Liver (tissue), 9 donors: Measurements from ENCODE around the gene POMT2. TPM values are rescaled to one million over a fixed set of nuclear protein-coding genes. Genes with fewer than 3 reads are reported as not detected.

Experiments used
- DNase-seq: peaks from one replicate; pipeline ENCODE4 v3.0.0-alpha.2; 2017; ENCODE audit warnings: low spot score
- H3K27ac ChIP-seq, 2 donors: one replicate each; pipeline ENCODE4 v1.7.0; 2013; ENCODE audit warnings: inconsistent platforms in 2 of 2, low read length in 2 of 2, control low read depth in 1 of 2, low read depth in 1 of 2, mild to moderate bottlenecking in 1 of 2
- H3K27me3 ChIP-seq, 4 donors: one replicate each; pipeline versions ENCODE4 v1.6.1 to v1.7.0; 2013; ENCODE audit warnings: low read length in 3 of 4, inconsistent platforms in 1 of 4, mild to moderate bottlenecking in 1 of 4, moderate library complexity in 1 of 4; ENCODE audit not compliant: control insufficient read depth in 4 of 4, insufficient read depth in 4 of 4
- H3K36me3 ChIP-seq, 4 donors: one replicate each; pipeline versions ENCODE4 v1.6.1 to v1.7.0; 2013; ENCODE audit warnings: low read length in 3 of 4, mild to moderate bottlenecking in 3 of 4, low read depth in 1 of 4, moderate library complexity in 1 of 4; ENCODE audit not compliant: control insufficient read depth in 4 of 4, insufficient read depth in 3 of 4
- H3K4me1 ChIP-seq, 4 donors: one replicate each; pipeline versions ENCODE4 v1.6.1 to v1.7.0; 2013; ENCODE audit warnings: low read length in 3 of 4, mild to moderate bottlenecking in 3 of 4, moderate library complexity in 1 of 4; ENCODE audit not compliant: control insufficient read depth in 4 of 4, insufficient read depth in 4 of 4
- H3K4me3 ChIP-seq, 3 donors: one replicate each; pipeline versions ENCODE4 v1.6.1 to v1.7.0; 2013; ENCODE audit warnings: low read length in 3 of 3, control low read depth in 1 of 3, low read depth in 1 of 3, mild to moderate bottlenecking in 1 of 3
- H3K9ac ChIP-seq, 2 donors: one replicate each; pipeline ENCODE4 v1.7.0; 2013; ENCODE audit warnings: low read length in 2 of 2, mild to moderate bottlenecking in 2 of 2, moderate library complexity in 2 of 2, control low read depth in 1 of 2, low read depth in 1 of 2
- H3K9me3 ChIP-seq, 4 donors: one replicate each; pipeline versions ENCODE4 v1.6.1 to v1.7.0; 2013; ENCODE audit warnings: low read length in 3 of 4; ENCODE audit not compliant: control insufficient read depth in 4 of 4
- EGR1 ChIP-seq, 2 donors: IDR thresholded peaks; 2 replicates each; pipeline ENCODE4 v1.6.1; 2016 to 2018; ENCODE audit warnings: antibody characterized with exemption in 2 of 2, low read depth in 2 of 2
- FOXA1 ChIP-seq: IDR thresholded peaks from 2 replicates; pipeline ENCODE4 v1.6.1; 2016; ENCODE audit warnings: antibody characterized with exemption
- FOXA2 ChIP-seq: IDR thresholded peaks from 2 replicates; pipeline ENCODE4 v1.6.1; 2016; ENCODE audit warnings: antibody characterized with exemption
- GABPA ChIP-seq, 2 donors: IDR thresholded peaks in 1 of 2; conservative IDR thresholded peaks in 1 of 2; 2 replicates each; pipeline ENCODE4 v1.6.1; 2016; ENCODE audit warnings: antibody characterized with exemption in 2 of 2, mild to moderate bottlenecking in 1 of 2, moderate library complexity in 1 of 2
- HNF4A ChIP-seq, 2 donors: conservative IDR thresholded peaks; 2 replicates each; pipeline ENCODE4 v1.6.1; 2016; ENCODE audit warnings: antibody characterized with exemption in 2 of 2, mild to moderate bottlenecking in 2 of 2
- HNF4G ChIP-seq: IDR thresholded peaks from 2 replicates; pipeline ENCODE4 v1.6.1; 2016; ENCODE audit warnings: antibody characterized with exemption
- JUND ChIP-seq, 2 donors: IDR thresholded peaks; 2 replicates each; pipeline ENCODE4 v1.6.1; 2016; ENCODE audit warnings: antibody characterized with exemption in 2 of 2
- NR2F2 ChIP-seq: IDR thresholded peaks from 2 replicates; pipeline ENCODE4 v1.6.1; 2016; ENCODE audit warnings: antibody characterized with exemption
- RAD21 ChIP-seq, 2 donors: IDR thresholded peaks; 2 replicates each; pipeline ENCODE4 v1.6.1; 2016; ENCODE audit warnings: antibody characterized with exemption in 2 of 2, mild to moderate bottlenecking in 2 of 2
- RXRA ChIP-seq, 2 donors: IDR thresholded peaks; 2 replicates each; pipeline ENCODE4 v1.6.1; 2017 to 2018; ENCODE audit warnings: antibody characterized with exemption in 2 of 2, mild to moderate bottlenecking in 1 of 2
- YY1 ChIP-seq: IDR thresholded peaks from 2 replicates; pipeline ENCODE4 v1.6.1; 2016; ENCODE audit warnings: antibody characterized with exemption, mild to moderate bottlenecking
- WGBS: extraction: QIAGEN DNeasy Blood & Tissue Kit; methylation state at CpG from one replicate; pipeline ENCODE4 v1.1.7; 2013; 5-methylcytosine and 5-hydroxymethylcytosine counted together
- polyA plus RNA-seq, 2 donors: library from polyadenylated mRNA; stranded (reverse) in 1 of 2; unstranded in 1 of 2; fragments of 200-250 nt in 1 of 2; fragments of >200 nt in 1 of 2; fragmentation: Nextera tagmentation in 1 of 2; extraction: Ambion mirVana in 1 of 2; gene quantifications; one replicate each; pipeline versions ENCODE4 v1.2.1 to v1.2.3, GENCODE V29; 2013 to 2015
- total RNA-seq, 2 donors: library from RNA; depleted of rRNA; stranded (reverse); fragments of >200 nt; gene quantifications; one replicate each; pipeline ENCODE4 v1.2.3, GENCODE V29; 2014
- TF ChIP-seq, protein P1 (sequence below): fragments of 150-350 bp; IDR thresholded peaks from 2 replicates; pipeline ENCODE4 v1.5.1; 2017; ENCODE audit warnings: improper control_type of control experiment, low read depth, low read length; ENCODE audit not compliant: missing input control
- TF ChIP-seq, protein P2 (sequence below): IDR thresholded peaks from 2 replicates; pipeline ENCODE4 v1.6.1; 2016; ENCODE audit warnings: antibody characterized with exemption
- TF ChIP-seq, protein P3 (sequence below): IDR thresholded peaks from 2 replicates; pipeline ENCODE4 v1.6.1; 2016; ENCODE audit warnings: antibody characterized with exemption, mild to moderate bottlenecking
- TF ChIP-seq, protein P4 (sequence below): IDR thresholded peaks from 2 replicates; pipeline ENCODE4 v1.6.1; 2016; ENCODE audit warnings: antibody characterized with exemption
- TF ChIP-seq, protein P5 (sequence below): IDR thresholded peaks from 2 replicates; pipeline ENCODE4 v1.6.1; 2016; ENCODE audit warnings: antibody characterized with exemption
- donor health status: healthy.
- donor health status: healthy.
- donor health status: healthy.
- donor health status: healthy.
- donor health status: healthy.

POMT2 gene
- total and polyA plus RNA-seq, 4 donors: 4.8 to 13.1 (median 5.3) TPM

DNA sequence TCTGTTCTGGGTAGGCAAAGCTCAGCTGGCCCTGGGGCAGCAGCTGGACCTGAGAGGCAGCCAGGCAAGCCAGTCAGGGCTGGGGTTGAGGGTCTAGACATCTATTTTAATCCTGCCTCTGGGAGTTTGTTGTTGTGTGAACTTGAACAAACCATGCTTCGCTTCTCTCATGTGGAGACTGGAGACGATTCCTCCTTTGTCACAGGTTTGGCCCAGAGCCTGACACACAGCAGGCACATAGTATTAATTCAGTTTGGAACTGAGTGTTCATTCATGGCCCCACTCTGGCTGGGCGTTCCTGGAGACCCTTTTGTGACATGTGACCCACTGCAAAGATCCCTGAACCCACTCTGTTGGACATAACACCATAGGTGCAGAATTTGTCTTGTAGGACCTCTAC lies 89.0 kb downstream of the POMT2 start:
- Histone ChIP-seq H3K27me3 (no peaks in the 10 kb centered on the region), H3K4me1 (no peaks in the 10 kb centered on the region), H3K4me3 (no peak overlapping the region), H3K9me3 (peaks cover 0 to 5% (median 0%) of the 10 kb centered on the region in 4 donors), H3K27ac (no peak overlapping the region), H3K36me3 (no peaks in the 10 kb centered on the region), H3K9ac (no peak overlapping the region)
- DNase-seq: no peak
- TF ChIP-seq RXRA (IDR thresholded peaks at IDR 0.05): no peak
- no peak for TF ChIP-seq FOXA2
- no peak for TF ChIP-seq JUND (IDR thresholded peaks at IDR 0.05)
- no peak for TF ChIP-seq GABPA (IDR thresholded peaks at IDR 0.05 in 1 of 2, conservative IDR thresholded peaks at IDR 0.05 in 1 of 2)
- TF ChIP-seq, protein P1, sequence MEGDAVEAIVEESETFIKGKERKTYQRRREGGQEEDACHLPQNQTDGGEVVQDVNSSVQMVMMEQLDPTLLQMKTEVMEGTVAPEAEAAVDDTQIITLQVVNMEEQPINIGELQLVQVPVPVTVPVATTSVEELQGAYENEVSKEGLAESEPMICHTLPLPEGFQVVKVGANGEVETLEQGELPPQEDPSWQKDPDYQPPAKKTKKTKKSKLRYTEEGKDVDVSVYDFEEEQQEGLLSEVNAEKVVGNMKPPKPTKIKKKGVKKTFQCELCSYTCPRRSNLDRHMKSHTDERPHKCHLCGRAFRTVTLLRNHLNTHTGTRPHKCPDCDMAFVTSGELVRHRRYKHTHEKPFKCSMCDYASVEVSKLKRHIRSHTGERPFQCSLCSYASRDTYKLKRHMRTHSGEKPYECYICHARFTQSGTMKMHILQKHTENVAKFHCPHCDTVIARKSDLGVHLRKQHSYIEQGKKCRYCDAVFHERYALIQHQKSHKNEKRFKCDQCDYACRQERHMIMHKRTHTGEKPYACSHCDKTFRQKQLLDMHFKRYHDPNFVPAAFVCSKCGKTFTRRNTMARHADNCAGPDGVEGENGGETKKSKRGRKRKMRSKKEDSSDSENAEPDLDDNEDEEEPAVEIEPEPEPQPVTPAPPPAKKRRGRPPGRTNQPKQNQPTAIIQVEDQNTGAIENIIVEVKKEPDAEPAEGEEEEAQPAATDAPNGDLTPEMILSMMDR: no peak
- TF ChIP-seq, protein P2, sequence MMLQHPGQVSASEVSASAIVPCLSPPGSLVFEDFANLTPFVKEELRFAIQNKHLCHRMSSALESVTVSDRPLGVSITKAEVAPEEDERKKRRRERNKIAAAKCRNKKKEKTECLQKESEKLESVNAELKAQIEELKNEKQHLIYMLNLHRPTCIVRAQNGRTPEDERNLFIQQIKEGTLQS: no peak
- no peak for TF ChIP-seq NR2F2
- TF ChIP-seq HNF4G: no peak
- TF ChIP-seq RAD21 (IDR thresholded peaks at IDR 0.05): no peak
- TF ChIP-seq EGR1 (IDR thresholded peaks at IDR 0.05; ENCODE audit: low read depth in 2 of 2): no peak
- TF ChIP-seq, protein P3, sequence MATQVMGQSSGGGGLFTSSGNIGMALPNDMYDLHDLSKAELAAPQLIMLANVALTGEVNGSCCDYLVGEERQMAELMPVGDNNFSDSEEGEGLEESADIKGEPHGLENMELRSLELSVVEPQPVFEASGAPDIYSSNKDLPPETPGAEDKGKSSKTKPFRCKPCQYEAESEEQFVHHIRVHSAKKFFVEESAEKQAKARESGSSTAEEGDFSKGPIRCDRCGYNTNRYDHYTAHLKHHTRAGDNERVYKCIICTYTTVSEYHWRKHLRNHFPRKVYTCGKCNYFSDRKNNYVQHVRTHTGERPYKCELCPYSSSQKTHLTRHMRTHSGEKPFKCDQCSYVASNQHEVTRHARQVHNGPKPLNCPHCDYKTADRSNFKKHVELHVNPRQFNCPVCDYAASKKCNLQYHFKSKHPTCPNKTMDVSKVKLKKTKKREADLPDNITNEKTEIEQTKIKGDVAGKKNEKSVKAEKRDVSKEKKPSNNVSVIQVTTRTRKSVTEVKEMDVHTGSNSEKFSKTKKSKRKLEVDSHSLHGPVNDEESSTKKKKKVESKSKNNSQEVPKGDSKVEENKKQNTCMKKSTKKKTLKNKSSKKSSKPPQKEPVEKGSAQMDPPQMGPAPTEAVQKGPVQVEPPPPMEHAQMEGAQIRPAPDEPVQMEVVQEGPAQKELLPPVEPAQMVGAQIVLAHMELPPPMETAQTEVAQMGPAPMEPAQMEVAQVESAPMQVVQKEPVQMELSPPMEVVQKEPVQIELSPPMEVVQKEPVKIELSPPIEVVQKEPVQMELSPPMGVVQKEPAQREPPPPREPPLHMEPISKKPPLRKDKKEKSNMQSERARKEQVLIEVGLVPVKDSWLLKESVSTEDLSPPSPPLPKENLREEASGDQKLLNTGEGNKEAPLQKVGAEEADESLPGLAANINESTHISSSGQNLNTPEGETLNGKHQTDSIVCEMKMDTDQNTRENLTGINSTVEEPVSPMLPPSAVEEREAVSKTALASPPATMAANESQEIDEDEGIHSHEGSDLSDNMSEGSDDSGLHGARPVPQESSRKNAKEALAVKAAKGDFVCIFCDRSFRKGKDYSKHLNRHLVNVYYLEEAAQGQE: no peak
- no peak for TF ChIP-seq YY1
- TF ChIP-seq, protein P4, sequence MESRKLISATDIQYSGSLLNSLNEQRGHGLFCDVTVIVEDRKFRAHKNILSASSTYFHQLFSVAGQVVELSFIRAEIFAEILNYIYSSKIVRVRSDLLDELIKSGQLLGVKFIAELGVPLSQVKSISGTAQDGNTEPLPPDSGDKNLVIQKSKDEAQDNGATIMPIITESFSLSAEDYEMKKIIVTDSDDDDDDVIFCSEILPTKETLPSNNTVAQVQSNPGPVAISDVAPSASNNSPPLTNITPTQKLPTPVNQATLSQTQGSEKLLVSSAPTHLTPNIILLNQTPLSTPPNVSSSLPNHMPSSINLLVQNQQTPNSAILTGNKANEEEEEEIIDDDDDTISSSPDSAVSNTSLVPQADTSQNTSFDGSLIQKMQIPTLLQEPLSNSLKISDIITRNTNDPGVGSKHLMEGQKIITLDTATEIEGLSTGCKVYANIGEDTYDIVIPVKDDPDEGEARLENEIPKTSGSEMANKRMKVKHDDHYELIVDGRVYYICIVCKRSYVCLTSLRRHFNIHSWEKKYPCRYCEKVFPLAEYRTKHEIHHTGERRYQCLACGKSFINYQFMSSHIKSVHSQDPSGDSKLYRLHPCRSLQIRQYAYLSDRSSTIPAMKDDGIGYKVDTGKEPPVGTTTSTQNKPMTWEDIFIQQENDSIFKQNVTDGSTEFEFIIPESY: no peak
- TF ChIP-seq, protein P5, sequence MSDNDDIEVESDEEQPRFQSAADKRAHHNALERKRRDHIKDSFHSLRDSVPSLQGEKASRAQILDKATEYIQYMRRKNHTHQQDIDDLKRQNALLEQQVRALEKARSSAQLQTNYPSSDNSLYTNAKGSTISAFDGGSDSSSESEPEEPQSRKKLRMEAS: no peak
- WGBS: 70% methylated on average over 3 of the region's 3 CpGs

DNA sequence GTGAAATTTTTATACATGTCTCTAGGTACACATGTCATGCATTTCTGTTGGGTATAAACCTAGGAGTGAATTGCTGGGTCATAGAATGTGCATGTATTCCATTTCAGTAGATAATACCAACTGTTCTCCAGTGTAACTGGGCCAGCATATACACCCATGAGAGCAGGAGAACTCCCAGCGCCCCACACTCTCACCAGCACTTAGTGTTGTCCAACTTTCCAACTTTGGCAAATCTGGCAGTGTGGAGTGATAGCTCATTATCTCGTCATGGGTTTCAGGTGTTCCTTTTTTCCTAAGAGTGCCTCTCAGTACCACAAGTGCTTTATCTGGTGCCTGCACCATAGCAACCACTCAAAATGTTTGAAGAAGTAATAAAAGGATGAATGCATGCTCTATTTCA lies 89.8 kb downstream of the POMT2 start:
- H3K27me3 ChIP-seq: no peaks in the 10 kb centered on the region
- H3K4me1 ChIP-seq: no peaks in the 10 kb centered on the region
- 77% methylated on average over 2 of the region's 2 CpGs for WGBS
- H3K4me3 ChIP-seq: no peak overlapping the region
- H3K27ac ChIP-seq: no peak overlapping the region
- H3K36me3 ChIP-seq: no peaks in the 10 kb centered on the region
- peaks cover 0 to 5% (median 0%) of the 10 kb centered on the region in 4 donors for H3K9me3 ChIP-seq
- TF ChIP-seq, protein P5: no peak
- no peak for TF ChIP-seq JUND (IDR thresholded peaks at IDR 0.05)
- TF ChIP-seq HNF4A (conservative IDR thresholded peaks at IDR 0.05): no peak
- no peak for TF ChIP-seq FOXA1
- TF ChIP-seq, protein P2: no peak
- no peak for TF ChIP-seq HNF4G
- no peak for DNase-seq
- no peak overlapping the region for H3K9ac ChIP-seq
